ENCODE results near the gene SUSD3. TPM values are rescaled to one million over a fixed set of nuclear protein-coding genes. Genes with fewer than 3 reads are reported as not detected.

The SUSD3 gene
- polyA plus RNA-seq, 3 donors, result 10.5 to 24.6 (median 15.7) TPM

- no peak overlapping the region for H3K9ac ChIP-seq (ENCODE audit: insufficient read depth, low read length, poor library complexity, severe bottlenecking)
- no peaks in the 10 kb centered on the region for H3K9me3 ChIP-seq (replicated peaks in 1 of 2; ENCODE audit: control insufficient read depth in 1 of 2, insufficient read depth in 1 of 2, low read length in 2 of 2)
- Mint-ChIP-seq H3K36me3 (peaks cover 48 to 70% of the 10 kb centered on the region in 2 donors), H3K4me3 (no peak overlapping the region), H3K27me3 (ENCODE audit: low read depth in 3 of 3) (no peaks in the 10 kb centered on the region), H3K4me1 (peaks cover 91% of the 10 kb centered on the region), H3K27ac (peak overlapping the region in 3 of 7 donors; percentile 30 to 45 (median 42)), H3K9me3 (peaks cover 0 to 3% (median 0%) of the 10 kb centered on the region in 7 donors)
- TF ChIP-seq CTCF (IDR thresholded peaks at IDR 0.05), result no peak
- H3K36me3 ChIP-seq (replicated peaks in 1 of 2; ENCODE audit: control insufficient read depth in 1 of 2, insufficient read depth in 2 of 2, low read length in 2 of 2), result peaks cover 52 to 61% of the 10 kb centered on the region in 2 donors
- H3K27me3 ChIP-seq (ENCODE audit: control insufficient read depth in 2 of 2, insufficient read depth in 2 of 2, low read length in 2 of 2), result no peaks in the 10 kb centered on the region
- peaks cover 39% of the 10 kb centered on the region for H3K79me2 ChIP-seq (ENCODE audit: insufficient read depth, low read length)
- intact Hi-C loops (cut with micrococcal nuclease), result loop anchor here in 1 of 2 donors (5.0 kb wide), 1 partner anchor 57 kb away; no protein-coding TSS in a partner anchor
- peaks cover 88 to 100% of the 10 kb centered on the region in 2 donors for H3K4me1 ChIP-seq (ENCODE audit: control insufficient read depth in 1 of 2, insufficient read depth in 2 of 2, low read length in 2 of 2)
- H3K27ac ChIP-seq (ENCODE audit: low read depth in 1 of 2, low read length in 2 of 2), result peak overlapping the region in 1 of 2 donors; percentile 79
- no peak overlapping the region for H3K4me3 ChIP-seq (replicated peaks in 1 of 3; ENCODE audit: low read depth in 2 of 3, low read length in 3 of 3)
- no peak for DNase-seq
- peaks cover 16% of the 10 kb centered on the region for H4K20me1 ChIP-seq (ENCODE audit: insufficient read depth, low read length)
- H3K4me2 ChIP-seq (replicated peaks; ENCODE audit: extremely low read depth, low read length, poor library complexity, severe bottlenecking), result no peak overlapping the region
- 99% methylated on average over 14 of the region's 19 CpGs for WGBS (ENCODE audit: insufficient coverage)
- no peak overlapping the region for H2AFZ ChIP-seq (ENCODE audit: insufficient read depth, low read depth, low read length, poor library complexity, severe bottlenecking)
Observed at GRCh38 chr9:93035106-93035660, 23.3 kb upstream of the SUSD3 start.

GRCh38 chr9:93035821-93036351 lies 22.6 kb upstream of the SUSD3 start:
- H3K79me2 ChIP-seq (ENCODE audit: insufficient read depth, low read length), result peaks cover 33% of the 10 kb centered on the region
- Mint-ChIP-seq H3K4me3 (no peak overlapping the region), H3K27me3 (ENCODE audit: low read depth in 3 of 3) (no peaks in the 10 kb centered on the region), H3K36me3 (peaks cover 43 to 63% of the 10 kb centered on the region in 2 donors), H3K27ac (peak overlapping the region in 5 of 7 donors; percentile 35 to 86 (median 58)), H3K4me1 (peaks cover 93% of the 10 kb centered on the region), H3K9me3 (no peaks in the 10 kb centered on the region)
- TF ChIP-seq CTCF (IDR thresholded peaks at IDR 0.05), result no peak
- peaks cover 46 to 54% of the 10 kb centered on the region in 2 donors for H3K36me3 ChIP-seq (replicated peaks in 1 of 2; ENCODE audit: control insufficient read depth in 1 of 2, insufficient read depth in 2 of 2, low read length in 2 of 2)
- no peak overlapping the region for H3K4me2 ChIP-seq (replicated peaks; ENCODE audit: extremely low read depth, low read length, poor library complexity, severe bottlenecking)
- H4K20me1 ChIP-seq (ENCODE audit: insufficient read depth, low read length), result peaks cover 16% of the 10 kb centered on the region
- no peak for DNase-seq
- H3K27ac ChIP-seq (ENCODE audit: low read depth in 1 of 2, low read length in 2 of 2), result peak overlapping the region in 1 of 2 donors; percentile 79
- H3K4me3 ChIP-seq (replicated peaks in 1 of 3; ENCODE audit: low read depth in 2 of 3, low read length in 3 of 3), result no peak overlapping the region
- H3K9me3 ChIP-seq (replicated peaks in 1 of 2; ENCODE audit: control insufficient read depth in 1 of 2, insufficient read depth in 1 of 2, low read length in 2 of 2), result peaks cover 0 to 3% of the 10 kb centered on the region in 2 donors
- WGBS (ENCODE audit: insufficient coverage), result 94% methylated on average over 10 of the region's 13 CpGs
- no peak overlapping the region for H2AFZ ChIP-seq (ENCODE audit: insufficient read depth, low read depth, low read length, poor library complexity, severe bottlenecking)
- H3K4me1 ChIP-seq (ENCODE audit: control insufficient read depth in 1 of 2, insufficient read depth in 2 of 2, low read length in 2 of 2), result peaks cover 88 to 100% of the 10 kb centered on the region in 2 donors
- intact Hi-C loops (cut with micrococcal nuclease), result loop anchor here in 1 of 2 donors (5.0 kb wide), 1 partner anchor 56 kb away; no protein-coding TSS in a partner anchor
- no peak overlapping the region for H3K9ac ChIP-seq (ENCODE audit: insufficient read depth, low read length, poor library complexity, severe bottlenecking)
- H3K27me3 ChIP-seq (ENCODE audit: control insufficient read depth in 2 of 2, insufficient read depth in 2 of 2, low read length in 2 of 2), result no peaks in the 10 kb centered on the region
